Adipocyte (in vitro differentiated cells): ENCODE results near the gene CSK.

Experiments
- DNase-seq: peaks from one replicate; pipeline ENCODE4 v3.0.0-alpha.2; 2015; ENCODE audit warnings: low read depth
- H3K27me3 ChIP-seq: replicated peaks from 2 replicates; pipeline ENCODE4 v1.7.0; 2013; ENCODE audit warnings: mild to moderate bottlenecking, low read length, moderate library complexity; ENCODE audit not compliant: control insufficient read depth, insufficient read depth
- H3K36me3 ChIP-seq: 2 replicates; pipeline ENCODE4 v1.7.0; 2013; ENCODE audit warnings: low read length, mild to moderate bottlenecking, moderate library complexity; ENCODE audit not compliant: control insufficient read depth, insufficient read depth, severe bottlenecking
- H3K4me1 ChIP-seq: 2 replicates; pipeline ENCODE4 v1.7.0; 2013; ENCODE audit warnings: mild to moderate bottlenecking, low read length, moderate library complexity; ENCODE audit not compliant: control insufficient read depth, insufficient read depth
- H3K4me3 ChIP-seq: 2 replicates; pipeline ENCODE4 v1.7.0; 2013; ENCODE audit warnings: mild to moderate bottlenecking, low read length, moderate library complexity
- H3K9ac ChIP-seq: 2 replicates; pipeline ENCODE4 v1.7.0; 2013; ENCODE audit warnings: mild to moderate bottlenecking, low read length, moderate library complexity
- H3K9me3 ChIP-seq: 2 replicates; pipeline ENCODE4 v1.7.0; 2013; ENCODE audit warnings: mild to moderate bottlenecking, low read length, moderate library complexity; ENCODE audit not compliant: control insufficient read depth

Gene CSK

DNA sequence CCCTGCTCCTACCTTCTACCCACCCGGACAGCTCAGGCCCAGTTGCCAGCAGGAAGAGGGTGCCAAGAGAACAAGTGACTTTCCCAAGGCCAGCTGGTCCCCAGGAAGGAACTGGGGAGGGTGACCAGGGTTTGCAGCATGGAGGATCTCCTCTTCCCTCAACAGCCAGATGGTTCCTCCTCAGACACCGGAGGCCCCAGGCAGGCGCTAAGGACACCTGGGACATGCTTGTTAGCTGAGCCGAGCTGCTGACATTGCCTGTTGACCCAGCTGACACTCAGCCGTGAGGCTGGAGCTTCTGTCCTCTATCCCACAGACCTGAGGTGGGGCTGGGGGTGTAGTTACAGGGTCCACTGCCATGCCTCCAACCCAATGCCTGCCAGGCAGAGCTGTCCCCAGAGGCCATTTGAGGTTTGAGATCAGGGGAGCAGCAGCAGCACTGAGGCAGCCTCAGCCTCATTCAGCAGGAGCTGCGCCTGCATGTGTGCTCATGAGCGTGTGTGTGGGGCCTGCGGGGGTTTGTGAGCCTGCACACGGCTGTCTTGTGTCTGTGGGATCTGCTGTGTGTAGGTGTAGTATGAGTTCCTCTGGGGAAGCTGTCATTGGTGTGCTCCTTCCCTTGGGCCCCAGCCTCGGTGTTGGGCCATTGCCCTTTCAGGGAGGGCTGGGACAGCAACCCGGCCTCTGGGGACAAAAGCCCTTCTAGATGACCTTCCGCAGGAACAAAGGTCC is 51.7 kb downstream of the CSK start:
- H3K36me3 ChIP-seq, result peaks cover 5% of the 10 kb centered on the region
- H3K4me3 ChIP-seq, result no peak overlapping the region
- no peaks in the 10 kb centered on the region for H3K9me3 ChIP-seq
- peaks cover 2% of the 10 kb centered on the region for H3K27me3 ChIP-seq
- DNase-seq, result no peak
- no peak overlapping the region for H3K9ac ChIP-seq
- H3K4me1 ChIP-seq, result no peaks in the 10 kb centered on the region

DNA sequence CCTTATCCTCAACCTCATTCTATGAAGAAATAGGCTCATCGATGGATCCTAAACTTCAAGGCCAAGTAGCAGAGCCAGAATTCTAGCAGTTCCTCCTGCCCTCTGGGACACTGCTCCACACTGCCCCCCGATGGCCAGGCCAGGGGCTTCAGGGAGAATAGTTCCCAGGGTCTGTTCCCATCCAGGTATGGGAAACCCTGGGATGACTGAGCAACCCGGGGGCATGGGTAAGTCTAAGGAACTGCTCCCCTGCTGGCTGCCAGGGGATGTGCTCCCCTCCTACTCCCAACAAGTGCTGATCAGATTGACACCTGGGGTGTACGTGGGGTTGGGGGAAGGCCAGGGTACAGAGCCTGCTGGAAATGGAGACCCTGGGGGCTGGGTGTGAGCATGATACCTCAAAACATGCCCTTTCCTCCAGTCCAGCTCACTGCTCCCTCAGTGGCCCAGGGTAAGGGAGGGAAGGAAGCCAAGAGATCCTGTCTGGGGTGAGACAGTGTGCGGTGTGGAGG is 53.5 kb downstream of the CSK start:
- peaks cover 9% of the 10 kb centered on the region for H3K36me3 ChIP-seq

GRCh38 chr15:74836846-74837245 is 55.0 kb downstream of the CSK start:
- Histone ChIP-seq H3K9me3 (no peaks in the 10 kb centered on the region), H3K27me3 (peaks cover 2% of the 10 kb centered on the region), H3K36me3 (peaks cover 9% of the 10 kb centered on the region), H3K4me1 (peaks cover 2% of the 10 kb centered on the region), H3K4me3 (no peak overlapping the region), H3K9ac (no peak overlapping the region)
- DNase-seq, result no peak

More for the DNA sequence above, 53.5 kb downstream of the CSK start:
- no peaks in the 10 kb centered on the region for H3K9me3 ChIP-seq
- H3K4me1 ChIP-seq, result no peaks in the 10 kb centered on the region
- peaks cover 2% of the 10 kb centered on the region for H3K27me3 ChIP-seq
- H3K4me3 ChIP-seq, result no peak overlapping the region
- no peak overlapping the region for H3K9ac ChIP-seq
- peak; percentile 65 for DNase-seq

GRCh38 chr15:74837482-74838136 is 55.7 kb downstream of the CSK start:
- Histone ChIP-seq H3K27me3 (peaks cover 2% of the 10 kb centered on the region), H3K36me3 (peaks cover 9% of the 10 kb centered on the region), H3K4me3 (no peak overlapping the region), H3K9me3 (no peaks in the 10 kb centered on the region), H3K4me1 (peaks cover 6% of the 10 kb centered on the region), H3K9ac (no peak overlapping the region)
- no peak for DNase-seq

GRCh38 chr15:74838137-74838516 is 56.2 kb downstream of the CSK start:
- Histone ChIP-seq H3K9ac (no peak overlapping the region), H3K36me3 (peaks cover 9% of the 10 kb centered on the region), H3K4me1 (peaks cover 6% of the 10 kb centered on the region)

GRCh38 chr15:74838746-74839525 is 57.1 kb downstream of the CSK start:
- Histone ChIP-seq H3K4me3 (no peak overlapping the region), H3K36me3 (peaks cover 9% of the 10 kb centered on the region), H3K27me3 (no peaks in the 10 kb centered on the region), H3K9ac (no peak overlapping the region), H3K4me1 (peaks cover 13% of the 10 kb centered on the region), H3K9me3 (no peaks in the 10 kb centered on the region)
- no peak for DNase-seq

More at GRCh38 chr15:74838137-74838516, 56.2 kb downstream of the CSK start:
- Histone ChIP-seq H3K9me3 (no peaks in the 10 kb centered on the region), H3K27me3 (peaks cover 1% of the 10 kb centered on the region), H3K4me3 (no peak overlapping the region)
- no peak for DNase-seq

DNA sequence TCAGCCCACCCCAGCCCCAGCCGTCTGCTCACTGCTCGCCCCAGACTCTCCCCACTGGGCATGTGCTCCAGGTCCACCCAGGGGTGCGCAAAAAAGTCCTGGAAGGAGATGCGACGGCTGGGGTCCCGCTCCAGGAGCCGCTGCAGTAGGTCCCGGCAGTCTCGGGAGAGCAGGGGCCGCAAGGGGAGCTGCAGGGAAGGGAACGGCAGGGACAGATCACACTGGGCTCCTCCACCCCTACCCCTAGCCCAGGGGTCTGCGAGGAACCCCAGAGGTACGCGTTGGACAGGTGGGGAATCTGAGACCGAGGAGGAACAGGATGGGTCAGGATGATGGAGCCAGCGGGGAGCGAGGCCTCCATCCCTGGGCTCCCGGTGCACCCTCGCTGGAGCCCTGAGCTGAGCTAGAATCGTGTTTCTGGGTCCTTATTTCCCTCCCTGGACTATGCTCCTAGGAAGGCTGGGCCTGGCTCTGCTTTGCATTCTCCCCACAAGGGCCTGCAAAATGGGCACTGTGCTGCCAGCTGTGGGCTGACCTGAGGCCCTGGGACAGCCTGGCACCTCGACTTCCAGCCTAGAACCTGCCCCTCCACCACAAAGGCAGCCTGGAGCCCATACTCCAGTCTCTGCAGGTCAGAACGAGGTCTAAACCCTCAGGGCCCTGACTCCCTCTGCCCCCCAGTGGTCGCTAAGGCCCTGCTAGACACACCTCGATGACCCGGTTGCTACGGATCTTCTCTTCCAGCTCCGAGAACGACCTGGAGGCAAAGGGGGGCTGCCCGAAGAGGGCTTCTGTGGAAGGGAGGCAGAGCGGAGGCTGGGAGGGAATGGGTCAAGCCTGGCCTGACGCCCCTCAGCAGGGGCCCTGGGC is 57.9 kb downstream of the CSK start:
- peaks cover 9% of the 10 kb centered on the region for H3K36me3 ChIP-seq

DNA sequence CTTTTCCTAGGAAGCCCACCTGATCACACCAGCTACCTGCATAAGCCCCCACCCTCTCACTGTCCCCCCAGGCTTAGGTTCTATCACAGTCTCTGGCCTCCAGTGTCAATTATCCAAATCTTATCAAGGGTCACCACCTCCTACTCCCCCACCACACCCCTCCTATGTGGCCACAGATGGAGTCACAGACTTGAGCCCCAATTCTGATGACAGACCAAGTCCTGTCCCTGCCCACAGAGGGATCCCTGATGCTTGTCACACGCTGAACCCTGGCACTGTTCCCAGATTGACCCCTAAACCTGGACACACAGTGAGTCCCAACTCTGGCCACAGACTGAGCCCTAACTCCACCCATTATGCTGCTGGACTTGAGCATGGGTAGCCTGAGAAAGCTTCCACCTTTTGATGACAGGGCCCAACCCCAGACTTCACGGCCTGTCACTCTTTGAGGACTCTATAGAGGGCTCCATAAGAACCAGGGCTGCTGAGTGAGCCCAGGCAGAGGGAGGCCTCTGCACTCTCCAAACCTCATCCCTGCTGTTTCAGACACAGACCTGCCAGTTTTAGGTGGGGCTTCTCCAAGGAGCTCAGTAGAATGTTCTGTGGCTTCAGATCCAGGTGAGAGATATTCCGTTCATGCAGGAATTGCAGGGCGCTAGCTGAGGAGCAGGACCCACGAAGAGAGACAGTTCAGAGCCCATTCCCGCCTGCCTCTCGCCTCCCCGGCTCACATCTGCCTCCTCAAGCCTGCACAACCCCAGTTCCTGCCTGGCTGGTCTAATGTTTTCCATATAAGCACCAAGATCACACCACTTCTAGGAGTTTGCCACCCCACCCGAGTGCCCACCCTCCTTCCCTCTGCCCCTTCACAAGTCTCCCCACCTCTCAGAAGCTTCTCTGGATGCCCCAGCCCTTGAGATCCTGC is 59.2 kb downstream of the CSK start:
- peaks cover 15% of the 10 kb centered on the region for H3K36me3 ChIP-seq
- no peaks in the 10 kb centered on the region for H3K27me3 ChIP-seq
- DNase-seq, result no peak
- H3K9me3 ChIP-seq, result no peaks in the 10 kb centered on the region
- no peak overlapping the region for H3K9ac ChIP-seq
- H3K4me3 ChIP-seq, result no peak overlapping the region
- peaks cover 13% of the 10 kb centered on the region for H3K4me1 ChIP-seq

More for the DNA sequence above, 57.9 kb downstream of the CSK start:
- H3K9me3 ChIP-seq, result no peaks in the 10 kb centered on the region
- DNase-seq, result no peak
- H3K4me3 ChIP-seq, result no peak overlapping the region
- H3K4me1 ChIP-seq, result peaks cover 13% of the 10 kb centered on the region
- H3K27me3 ChIP-seq, result no peaks in the 10 kb centered on the region
- H3K9ac ChIP-seq, result no peak overlapping the region

DNA sequence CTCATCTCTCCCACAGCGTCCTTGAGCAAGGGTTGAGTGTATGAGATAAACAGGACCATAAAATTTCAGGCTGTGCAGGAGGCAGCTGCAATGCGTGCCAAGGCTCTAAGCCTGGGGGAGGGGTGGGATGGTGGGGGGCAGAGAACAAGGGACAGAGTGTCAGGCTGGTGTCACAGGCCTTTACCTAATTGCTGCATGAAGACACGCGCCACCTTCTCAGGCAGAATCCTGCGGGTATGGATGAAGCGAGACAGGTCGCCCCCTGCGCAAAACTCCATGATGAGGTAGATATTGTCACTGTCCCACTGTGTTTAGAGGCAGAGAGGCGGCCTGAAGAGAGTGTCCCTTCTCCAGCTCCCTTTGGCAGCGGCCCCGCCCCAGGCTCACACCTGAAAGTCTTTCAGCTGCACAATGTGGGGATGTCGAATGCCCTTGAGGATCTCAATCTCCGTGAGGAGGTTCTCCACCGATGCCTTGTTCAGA is 60.1 kb downstream of the CSK start:
- Histone ChIP-seq H3K4me1 (peaks cover 13% of the 10 kb centered on the region), H3K4me3 (peak overlapping the region; percentile 96), H3K9me3 (no peaks in the 10 kb centered on the region), H3K36me3 (peaks cover 10% of the 10 kb centered on the region), H3K9ac (peak overlapping the region; percentile 96), H3K27me3 (no peaks in the 10 kb centered on the region)
- DNase-seq, result no peak
